22Rv1 (cell line): ENCODE measurements around the gene FAM234B.

Source experiments
- ZFX ChIP-seq: fragments of 450-650 bp; IDR thresholded peaks from 2 replicates; pipeline ENCODE4 v1.6.1; 2017; ENCODE audit warnings: antibody characterized with exemption, borderline replicate concordance
- TF ChIP-seq, protein P1 (sequence below): fragments of 450-650 bp; IDR thresholded peaks from 2 replicates; pipeline ENCODE4 v1.5.1; 2017; ENCODE audit warnings: mild to moderate bottlenecking

DNA sequence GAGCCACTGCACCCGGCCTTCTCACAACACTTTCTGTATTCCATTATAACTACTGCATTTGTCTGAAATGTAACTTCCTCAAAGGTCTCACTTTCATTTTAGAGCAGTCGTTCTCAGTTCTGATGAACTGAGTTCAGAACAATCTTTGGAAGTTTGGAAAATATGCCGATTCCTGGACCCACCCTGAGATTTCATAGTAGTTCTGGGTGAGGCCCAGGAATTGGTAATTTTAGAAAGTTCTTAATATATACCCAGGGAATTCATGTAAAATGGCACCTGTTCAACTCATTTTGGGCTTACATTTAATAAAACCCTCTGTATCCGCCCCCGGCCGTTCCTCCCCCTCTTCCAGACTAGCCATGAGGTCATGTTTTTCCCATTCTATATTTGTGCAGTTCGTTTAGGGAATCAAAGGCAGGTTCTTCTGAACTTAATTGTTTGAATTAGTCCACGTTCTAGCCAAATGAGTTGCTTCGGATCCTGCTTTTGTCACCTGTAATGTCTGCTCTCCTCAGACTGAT lies 53.4 kb downstream of the FAM234B start:
- TF ChIP-seq, protein P1, sequence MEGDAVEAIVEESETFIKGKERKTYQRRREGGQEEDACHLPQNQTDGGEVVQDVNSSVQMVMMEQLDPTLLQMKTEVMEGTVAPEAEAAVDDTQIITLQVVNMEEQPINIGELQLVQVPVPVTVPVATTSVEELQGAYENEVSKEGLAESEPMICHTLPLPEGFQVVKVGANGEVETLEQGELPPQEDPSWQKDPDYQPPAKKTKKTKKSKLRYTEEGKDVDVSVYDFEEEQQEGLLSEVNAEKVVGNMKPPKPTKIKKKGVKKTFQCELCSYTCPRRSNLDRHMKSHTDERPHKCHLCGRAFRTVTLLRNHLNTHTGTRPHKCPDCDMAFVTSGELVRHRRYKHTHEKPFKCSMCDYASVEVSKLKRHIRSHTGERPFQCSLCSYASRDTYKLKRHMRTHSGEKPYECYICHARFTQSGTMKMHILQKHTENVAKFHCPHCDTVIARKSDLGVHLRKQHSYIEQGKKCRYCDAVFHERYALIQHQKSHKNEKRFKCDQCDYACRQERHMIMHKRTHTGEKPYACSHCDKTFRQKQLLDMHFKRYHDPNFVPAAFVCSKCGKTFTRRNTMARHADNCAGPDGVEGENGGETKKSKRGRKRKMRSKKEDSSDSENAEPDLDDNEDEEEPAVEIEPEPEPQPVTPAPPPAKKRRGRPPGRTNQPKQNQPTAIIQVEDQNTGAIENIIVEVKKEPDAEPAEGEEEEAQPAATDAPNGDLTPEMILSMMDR = no peak
- no peak for TF ChIP-seq ZFX
